ENCODE results near the gene SPOCK2.
"Not testable (repeated sequence)": the region's sequence is repeated elsewhere in the genome, so short reads cannot be mapped to it uniquely, and the experiment has no call there.

Gene SPOCK2

DNA sequence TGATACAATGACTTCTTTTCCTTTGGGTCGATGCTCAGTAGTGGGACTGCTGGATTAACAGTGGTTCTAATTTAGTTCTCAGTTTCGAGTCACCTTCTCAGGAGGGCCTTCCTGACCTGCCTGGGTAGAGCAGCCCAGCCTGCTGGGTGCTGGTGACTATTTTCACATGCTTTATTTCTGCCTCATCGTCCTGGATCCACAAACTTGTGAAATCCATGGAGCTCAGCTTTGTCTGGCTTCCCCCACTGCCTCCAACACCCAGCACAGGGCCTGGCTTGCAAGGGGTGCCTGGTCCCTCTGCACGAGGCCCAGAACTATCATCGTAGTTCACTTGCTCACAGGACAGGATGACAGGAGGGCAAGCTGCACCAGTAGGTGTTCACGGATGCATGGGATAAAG is 46.9 kb downstream of the SPOCK2 start:
- DNase-seq (ENCODE audit: low read depth), result no peak
- H3K4me3 ChIP-seq (ENCODE audit: low read depth, low read length), result no peak overlapping the region

DNA sequence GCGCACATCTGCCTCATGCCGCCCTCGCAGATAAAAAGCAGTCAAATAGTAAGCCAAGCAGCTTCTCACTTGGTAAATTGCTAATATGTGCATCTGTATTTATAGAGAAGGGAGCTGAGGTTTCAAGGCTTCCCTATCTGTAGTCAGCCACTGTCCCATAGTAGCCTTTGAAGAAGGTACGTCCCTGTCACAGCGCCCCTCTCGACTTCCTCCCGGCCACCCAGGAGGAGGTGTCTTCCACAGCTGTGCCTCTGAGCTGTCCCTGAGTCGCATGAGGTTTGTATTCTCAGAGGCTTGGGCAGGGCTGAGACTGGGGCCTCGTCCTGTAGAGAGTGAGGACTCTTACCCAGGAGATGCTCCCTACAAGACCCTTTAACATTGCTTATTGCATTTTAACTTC is 49.0 kb downstream of the SPOCK2 start:
- DNase-seq (ENCODE audit: low read depth), result no peak
- no peak overlapping the region for H3K4me3 ChIP-seq (ENCODE audit: low read depth, low read length)

DNA sequence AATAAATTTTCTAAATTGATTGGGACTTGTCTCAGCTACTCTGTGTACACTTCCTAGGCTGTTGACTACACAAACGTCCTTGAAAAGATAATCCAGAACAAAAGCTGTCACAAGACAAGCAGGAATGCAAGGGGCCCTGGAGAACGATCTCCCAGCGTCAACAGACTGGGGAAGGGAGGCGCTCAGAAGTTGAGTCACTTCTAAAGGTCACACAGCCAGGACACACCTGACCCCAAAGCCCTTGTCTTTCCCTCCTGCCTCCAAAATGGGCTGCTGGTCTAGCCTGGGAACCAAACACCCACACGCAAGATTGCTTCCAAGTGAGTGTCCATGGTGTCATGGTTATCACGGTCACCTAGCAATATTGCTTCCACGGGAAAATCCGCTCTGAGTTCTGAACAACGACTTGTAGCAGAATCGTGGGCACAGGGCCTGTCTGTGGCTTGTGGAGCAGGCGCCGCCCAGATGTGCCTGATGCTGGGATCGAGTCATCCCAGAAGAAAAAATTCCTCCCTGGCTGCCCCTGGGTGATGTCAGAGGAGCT is 49.8 kb downstream of the SPOCK2 start:
- no peak for DNase-seq (ENCODE audit: low read depth)

DNA sequence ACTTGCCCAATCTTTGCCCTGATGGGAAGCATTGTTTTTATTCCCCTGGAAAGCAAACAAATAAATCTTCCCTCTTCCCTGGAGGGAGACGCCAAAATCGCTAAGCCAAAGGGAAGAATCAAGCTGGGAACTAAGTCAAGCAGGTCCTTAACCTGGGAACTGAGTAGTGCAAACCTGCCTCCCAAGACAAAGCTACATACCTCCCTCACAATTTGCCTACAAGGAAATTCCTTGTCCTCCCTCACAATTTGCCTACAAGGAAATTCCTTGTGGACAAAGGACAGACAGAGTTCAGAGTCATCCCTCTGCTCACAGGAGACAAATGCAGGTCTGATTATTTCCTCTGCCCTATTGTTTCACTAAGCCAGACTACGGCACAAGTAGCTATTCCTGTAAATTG is 50.5 kb downstream of the SPOCK2 start:
- DNase-seq (ENCODE audit: low read depth), result no peak

More for the DNA sequence above, 49.8 kb downstream of the SPOCK2 start:
- H3K4me3 ChIP-seq (ENCODE audit: low read depth, low read length), result no peak overlapping the region

DNA sequence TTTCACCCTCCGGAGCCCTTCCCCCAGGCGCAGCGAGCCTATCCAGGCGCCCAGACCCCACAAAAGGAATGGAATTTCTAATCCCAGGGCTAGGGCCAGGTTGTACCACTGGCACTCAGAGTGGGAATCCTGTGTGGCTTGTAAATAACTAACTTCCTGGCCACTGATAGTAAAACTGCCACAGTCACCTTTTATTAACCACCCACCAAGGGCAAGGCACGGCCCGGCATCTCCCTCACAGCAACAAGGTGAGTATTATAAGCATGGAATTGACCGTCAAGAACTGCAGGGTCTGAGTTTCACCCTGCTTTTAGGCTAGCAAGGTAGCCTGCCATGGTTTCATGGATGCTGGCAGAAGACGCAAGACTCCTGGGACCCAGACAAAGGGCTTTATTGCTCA is 51.1 kb downstream of the SPOCK2 start:
- no peak overlapping the region for H3K4me3 ChIP-seq (ENCODE audit: low read depth, low read length)
- DNase-seq (ENCODE audit: low read depth), result no peak

More for the DNA sequence above, 50.5 kb downstream of the SPOCK2 start:
- no peak overlapping the region for H3K4me3 ChIP-seq (ENCODE audit: low read depth, low read length)

DNA sequence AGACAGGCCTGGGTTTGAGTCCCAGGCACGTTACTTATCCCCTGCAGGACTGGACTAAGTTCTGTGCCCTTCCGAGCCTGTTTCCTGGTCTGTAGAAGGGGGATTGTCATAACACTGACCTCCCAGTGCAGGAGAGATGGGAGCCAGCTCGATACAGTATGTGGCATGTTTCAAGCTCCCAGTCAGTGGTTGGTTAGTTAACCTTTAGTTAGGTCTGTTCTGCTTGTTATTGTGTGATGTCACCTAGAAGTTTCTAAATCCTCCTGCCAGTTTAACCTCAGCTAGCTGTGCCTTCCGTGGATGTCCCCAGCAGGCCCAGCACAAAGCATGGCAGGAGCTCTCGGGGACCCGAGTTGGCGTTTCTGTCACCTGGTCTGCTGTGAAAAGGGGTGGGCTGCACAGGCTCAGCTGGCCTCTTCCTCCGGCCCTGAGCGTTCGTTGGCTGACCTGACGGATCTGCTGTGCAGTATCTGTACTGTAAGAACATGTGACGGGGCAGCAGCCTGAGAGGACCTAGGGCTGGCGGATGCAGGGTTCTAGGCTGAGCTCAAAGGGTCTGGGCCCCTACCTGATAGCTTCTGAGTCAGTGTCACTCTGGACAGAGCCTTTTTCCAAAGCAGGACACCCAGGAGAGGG is 53.0 kb downstream of the SPOCK2 start:
- no peak for DNase-seq (ENCODE audit: low read depth)
- H3K4me3 ChIP-seq (ENCODE audit: low read depth, low read length), result no peak overlapping the region

DNA sequence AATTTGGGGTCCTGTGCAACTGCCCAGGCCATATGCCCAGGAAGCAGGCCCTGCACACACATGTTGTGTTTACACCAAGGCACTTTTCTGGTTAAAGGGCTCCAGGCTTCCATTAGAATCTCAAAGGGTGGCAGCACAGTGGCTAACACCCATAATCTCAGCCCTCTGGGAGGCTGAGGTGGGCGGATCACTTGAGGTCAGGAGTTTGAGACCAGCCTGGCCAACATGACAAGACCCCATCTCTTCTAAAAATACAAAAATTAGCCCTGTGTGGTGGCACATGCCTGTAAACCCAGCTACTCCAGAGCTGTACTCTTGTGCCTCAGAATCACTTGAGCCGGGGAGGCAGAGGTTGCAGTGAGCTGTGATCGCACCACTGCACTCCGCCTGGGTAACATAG is 53.6 kb downstream of the SPOCK2 start:
- no peak for DNase-seq (ENCODE audit: low read depth)
- no peak overlapping the region for H3K4me3 ChIP-seq (ENCODE audit: low read depth, low read length)

DNA sequence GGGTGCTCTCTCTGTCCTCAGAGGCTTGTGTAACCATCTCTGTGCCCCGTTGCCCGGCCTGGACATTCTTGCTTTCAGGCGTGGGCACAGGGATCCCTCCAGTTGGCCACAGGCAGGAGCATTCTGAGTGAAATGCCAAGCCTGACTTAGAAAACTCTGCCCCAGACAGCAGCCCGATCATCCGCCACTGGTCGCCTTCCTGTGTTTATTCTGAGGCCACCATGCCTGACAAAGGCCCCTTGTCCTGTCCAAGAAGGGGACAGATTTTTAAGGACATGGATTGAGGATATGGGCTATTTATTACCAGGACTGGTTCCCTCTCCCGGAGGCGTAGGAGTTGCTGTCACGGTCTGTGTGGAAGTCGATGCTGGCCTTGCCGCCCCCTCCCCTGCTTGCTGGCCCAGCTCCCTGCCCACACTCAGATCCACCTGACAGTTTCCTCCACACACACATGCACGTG is 54.3 kb downstream of the SPOCK2 start:
- DNase-seq (ENCODE audit: low read depth), result no peak
- H3K4me3 ChIP-seq (ENCODE audit: low read depth, low read length), result no peak overlapping the region

DNA sequence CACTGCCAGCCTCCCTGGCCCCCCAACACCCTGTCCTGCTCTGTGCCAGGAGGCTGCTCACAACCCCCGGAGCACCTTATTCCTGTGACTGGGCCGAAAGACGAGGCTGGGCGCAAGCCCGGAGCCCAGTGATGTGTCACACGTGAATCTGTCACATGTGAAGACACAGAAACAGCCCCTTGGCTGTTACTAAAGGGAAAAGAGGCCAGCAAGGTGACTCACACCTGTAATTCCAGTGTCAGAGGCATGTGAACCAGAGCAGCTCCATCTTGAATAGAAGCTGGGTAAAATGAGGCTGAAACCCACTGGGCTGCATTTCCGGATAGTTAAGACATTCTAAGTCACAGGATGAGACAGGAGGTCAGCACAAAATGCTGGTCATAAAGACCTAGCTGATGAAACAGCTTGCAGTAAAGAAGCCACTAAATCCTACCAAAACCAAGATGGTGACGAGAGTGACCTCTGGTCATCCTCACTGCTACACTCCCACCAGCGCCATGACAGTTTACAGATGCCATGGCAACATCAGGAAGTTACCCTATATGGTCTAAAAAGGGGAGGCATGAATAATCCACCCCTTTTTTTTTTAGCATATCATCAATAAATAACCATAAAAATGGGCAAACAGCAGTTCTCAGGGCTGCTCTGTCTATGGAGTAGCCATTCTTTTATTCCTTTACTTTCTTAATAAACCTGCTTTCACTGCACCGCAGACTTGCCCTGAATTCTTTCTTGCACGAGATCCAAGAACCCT is 55.8 kb downstream of the SPOCK2 start:
- H3K4me3 ChIP-seq (ENCODE audit: low read depth, low read length); DNase-seq (ENCODE audit: low read depth): not testable (repeated sequence)

DNA sequence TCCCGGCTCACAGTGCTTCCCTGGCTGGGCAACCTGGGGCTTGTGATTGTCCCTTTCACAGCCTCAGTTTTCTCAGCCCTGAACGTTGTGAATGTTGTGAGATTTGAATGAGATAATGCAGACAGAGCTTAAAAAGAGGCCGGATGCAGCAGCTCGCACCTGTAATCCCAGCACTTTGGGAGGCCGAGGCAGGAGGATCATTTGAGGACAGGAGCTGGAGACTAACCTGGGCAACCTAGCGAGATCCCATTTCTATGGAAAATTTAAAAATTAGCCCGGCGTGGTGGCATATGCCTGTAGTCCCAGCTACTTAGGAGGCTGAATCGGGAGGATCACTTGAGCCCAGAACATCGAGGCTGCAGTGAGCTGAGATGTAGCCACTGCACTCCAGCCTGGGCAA is 56.6 kb downstream of the SPOCK2 start:
- no peak overlapping the region for H3K4me3 ChIP-seq (ENCODE audit: low read depth, low read length)
- DNase-seq (ENCODE audit: low read depth), result no peak

DNA sequence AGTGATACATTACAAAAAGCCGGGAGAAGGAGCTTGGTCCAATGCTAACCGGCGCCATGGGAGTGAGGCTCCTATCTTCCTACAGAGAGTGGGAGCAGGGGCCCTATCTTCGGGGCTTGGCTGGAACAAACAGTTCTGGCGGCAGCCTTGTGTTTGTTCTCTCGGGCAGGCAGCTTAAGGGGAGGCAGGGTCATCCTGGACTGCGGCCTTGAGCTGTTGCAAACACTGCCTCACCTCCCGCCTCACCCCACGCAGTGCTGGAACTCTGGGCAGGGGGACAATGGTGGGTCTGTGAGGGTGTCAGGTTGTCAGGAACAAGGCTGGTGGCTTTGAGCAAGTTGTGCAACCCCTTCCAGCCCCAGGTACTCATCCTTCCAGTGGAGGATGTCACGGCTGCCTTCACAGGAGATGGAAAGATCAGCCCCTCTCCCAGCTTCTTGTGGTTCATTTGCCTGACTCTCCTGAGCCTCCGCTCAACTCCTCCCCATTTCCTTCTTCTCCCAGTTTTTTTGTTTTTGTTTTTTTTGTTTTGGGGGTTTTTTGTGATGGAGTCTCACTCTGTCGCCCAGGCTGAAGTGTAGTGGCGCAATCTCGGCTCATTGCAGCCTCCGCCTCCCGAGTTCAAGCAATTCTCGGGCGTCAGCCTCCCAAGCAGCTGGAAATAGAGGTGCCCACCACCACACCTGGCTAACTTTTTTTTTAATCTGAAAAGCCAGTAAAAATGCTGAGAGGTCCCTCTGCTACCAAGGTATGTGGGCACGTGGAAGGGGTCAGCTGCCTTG is 57.4 kb downstream of the SPOCK2 start:
- H3K4me3 ChIP-seq (ENCODE audit: low read depth, low read length), result no peak overlapping the region
- DNase-seq (ENCODE audit: low read depth), result no peak

DNA sequence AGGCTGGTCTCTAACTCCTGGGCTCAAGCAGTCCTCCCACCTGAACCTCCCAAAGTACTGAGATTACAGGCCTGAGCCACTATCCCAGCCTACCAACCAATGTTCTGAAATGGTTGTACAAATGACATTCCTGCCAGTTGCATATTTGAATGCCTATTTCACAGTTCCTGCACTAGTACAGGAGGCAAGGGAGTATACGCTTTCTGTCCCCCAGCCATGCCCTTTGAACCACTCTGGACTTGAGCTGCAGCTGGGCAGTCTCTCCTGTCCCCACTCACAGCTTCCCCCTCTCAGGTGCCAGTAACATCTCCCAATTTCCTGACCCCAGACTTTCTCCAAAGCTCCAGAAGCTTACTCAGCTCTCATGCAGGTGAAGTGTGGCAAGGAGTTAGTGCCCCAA is 58.9 kb downstream of the SPOCK2 start:
- DNase-seq (ENCODE audit: low read depth), result no peak
- no peak overlapping the region for H3K4me3 ChIP-seq (ENCODE audit: low read depth, low read length)

DNA sequence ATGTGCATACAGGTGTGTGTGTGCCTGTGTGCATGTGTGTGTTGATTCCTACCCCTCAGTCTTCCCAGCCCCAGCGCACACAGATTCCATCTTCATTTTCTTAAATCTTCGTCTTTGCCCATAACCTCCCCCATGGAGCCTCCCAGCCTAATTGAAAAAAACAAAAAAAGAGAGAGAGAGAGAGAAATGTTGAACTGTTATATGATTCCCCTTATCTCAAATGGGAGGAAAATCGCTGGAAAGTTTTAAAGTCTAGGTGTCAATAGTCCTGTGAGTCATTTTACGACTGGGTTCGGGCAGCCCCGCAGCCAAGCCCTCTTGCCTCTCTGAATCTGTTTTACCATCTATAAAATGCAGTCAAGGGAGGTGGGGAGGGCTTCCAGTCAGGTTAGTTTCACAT is 60.9 kb downstream of the SPOCK2 start:
- DNase-seq (ENCODE audit: low read depth), result no peak
- no peak overlapping the region for H3K4me3 ChIP-seq (ENCODE audit: low read depth, low read length)

DNA sequence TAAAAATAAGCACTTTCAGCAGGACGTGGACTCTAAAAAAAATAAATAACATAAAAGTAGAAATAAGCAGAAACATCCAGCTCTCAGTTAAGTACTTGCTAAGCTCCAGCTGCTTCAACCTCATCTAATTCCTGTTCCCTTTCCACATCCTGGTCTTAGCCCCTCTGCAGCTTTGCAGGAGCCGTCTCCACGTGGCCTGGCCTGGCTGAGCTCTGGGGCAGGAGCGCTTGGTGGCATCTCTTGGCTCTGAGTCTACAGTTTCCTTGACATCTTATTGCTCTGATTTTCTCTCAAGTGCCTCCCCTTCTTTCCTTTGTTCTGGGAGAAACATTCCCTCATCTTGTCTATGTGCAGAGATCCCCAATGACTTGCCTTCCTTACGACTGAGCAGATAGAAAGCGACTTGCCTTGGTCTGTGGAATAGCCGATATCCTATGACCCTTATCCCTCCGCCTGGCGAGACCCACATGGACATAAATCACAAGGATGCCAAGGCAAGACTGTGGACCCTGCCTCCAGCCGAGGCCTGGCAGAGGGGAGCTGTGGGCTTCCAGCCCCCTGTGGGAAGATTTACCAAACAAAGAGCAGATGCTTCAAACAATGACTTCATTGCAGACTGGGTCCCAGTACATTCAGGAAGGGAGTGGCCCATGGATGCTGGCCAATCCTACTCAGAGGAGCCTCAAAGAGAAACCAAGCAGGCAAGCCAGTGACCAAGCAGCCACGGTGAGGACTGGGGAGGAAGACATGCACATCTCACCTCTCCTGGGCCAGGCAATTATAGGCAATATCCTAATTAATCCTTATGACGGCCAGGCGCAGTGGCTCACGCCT is 61.9 kb downstream of the SPOCK2 start:
- H3K4me3 ChIP-seq (ENCODE audit: low read depth, low read length), result no peak overlapping the region
- DNase-seq (ENCODE audit: low read depth), result no peak

DNA sequence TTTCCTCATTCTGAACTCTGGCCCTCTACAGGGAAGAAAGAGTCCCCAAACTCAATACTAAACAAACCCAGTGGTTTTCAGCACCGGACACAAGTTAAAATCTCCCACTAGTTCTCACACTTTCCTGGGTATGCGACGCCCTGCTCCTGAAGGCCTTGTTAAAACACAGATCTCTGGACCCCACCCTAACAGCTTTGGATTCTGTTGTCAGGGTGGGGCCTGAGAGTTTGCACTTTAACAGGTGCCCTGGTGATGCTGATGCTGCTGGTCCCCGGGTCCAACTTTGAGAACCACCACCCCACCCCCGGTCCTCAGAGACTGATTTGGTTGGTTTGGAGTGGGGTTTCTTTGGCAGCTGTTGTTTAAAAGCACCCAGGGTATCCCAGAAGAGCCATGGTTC is 62.5 kb downstream of the SPOCK2 start:
- DNase-seq (ENCODE audit: low read depth), result no peak
- H3K4me3 ChIP-seq (ENCODE audit: low read depth, low read length), result no peak overlapping the region

DNA sequence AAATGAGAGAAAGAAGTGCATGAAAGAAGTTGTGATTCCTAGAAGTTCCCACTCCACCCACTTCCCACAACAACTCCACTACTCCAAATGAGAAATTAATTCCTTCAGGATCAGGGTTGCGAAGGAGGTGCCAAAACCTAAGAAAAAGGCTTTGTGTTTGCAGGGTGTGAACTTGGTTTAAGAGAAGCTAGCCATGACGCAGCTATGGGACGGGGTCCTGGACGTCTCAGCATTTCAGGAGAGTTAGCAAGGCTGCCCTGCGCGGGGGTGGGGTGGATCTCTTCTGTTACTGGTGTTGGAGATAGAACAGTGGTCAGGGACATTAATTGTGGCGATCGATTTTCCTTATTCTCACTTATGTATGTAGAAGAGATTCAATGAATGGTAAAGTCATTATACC is 63.0 kb downstream of the SPOCK2 start:
- H3K4me3 ChIP-seq (ENCODE audit: low read depth, low read length), result no peak overlapping the region
- no peak for DNase-seq (ENCODE audit: low read depth)

DNA sequence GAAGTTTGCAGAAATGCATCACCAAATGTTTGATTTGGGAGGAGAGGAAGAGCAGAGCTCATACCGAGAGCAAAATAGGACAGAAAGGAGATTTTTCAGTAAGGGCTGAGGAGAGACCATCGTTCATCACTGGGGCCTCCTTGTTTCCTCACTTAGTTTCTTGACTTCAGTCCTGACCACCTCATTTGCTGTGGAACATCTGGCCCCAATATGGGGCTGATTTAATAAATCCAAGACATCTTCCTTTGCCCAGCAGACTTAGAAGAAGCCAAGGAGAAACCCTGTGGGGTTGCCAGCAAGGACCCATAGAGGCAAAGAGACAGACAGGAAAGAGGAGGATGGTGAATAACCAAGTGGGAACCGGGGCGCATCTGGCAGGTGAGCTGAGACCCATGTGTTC is 63.8 kb downstream of the SPOCK2 start:
- H3K4me3 ChIP-seq (ENCODE audit: low read depth, low read length), result no peak overlapping the region
- DNase-seq (ENCODE audit: low read depth), result no peak

DNA sequence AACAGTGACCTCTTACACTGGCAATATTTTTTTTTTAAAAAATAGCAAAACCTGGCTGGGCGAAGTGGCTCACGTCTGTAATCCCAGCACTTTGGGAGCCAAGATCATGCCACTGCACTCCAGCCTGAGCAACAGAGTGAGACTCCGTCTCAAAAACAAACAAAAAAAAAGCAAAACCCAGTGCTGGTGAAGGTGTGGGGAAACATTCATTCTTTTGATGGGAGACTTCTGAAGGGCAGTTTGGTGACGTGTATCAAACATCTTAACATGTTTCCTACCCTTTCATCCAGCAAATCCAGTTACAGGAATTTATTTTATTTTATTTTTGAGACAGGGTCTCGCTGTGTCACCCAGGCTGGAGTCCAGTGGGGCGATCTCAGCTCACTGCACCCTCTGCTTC is 66.1 kb downstream of the SPOCK2 start:
- DNase-seq (ENCODE audit: low read depth), result no peak
- no peak overlapping the region for H3K4me3 ChIP-seq (ENCODE audit: low read depth, low read length)
